SKM-1 (cell line): ENCODE results near the gene KIF11.

Experiments used
- DNase-seq: peaks from one replicate; lab custom pipeline; 2025; ENCODE audit not compliant: unreplicated experiment; lab: John Stamatoyannopoulos, UW

KIF11 gene

GRCh38 chr10:92667078-92667477 is 74.1 kb downstream of the KIF11 start:
- DNase-seq, result no peak

DNA sequence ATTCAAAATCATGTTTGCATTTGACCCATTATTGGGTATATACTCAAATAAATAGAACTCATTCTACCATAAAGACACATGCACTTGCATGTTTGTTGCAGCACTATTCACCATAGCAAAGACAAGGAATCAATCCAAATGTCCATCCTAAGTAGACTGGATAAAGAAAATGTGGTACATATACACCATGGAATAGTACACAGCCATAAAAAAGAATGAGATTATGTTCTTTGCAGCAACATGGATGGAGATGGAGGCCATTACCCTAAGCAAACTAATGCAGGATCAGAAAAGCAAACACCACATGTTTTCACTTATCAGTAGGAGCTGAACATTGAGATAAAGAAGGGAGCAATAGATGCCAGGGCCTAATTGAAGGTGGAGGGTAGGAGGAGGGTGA is 84.8 kb downstream of the KIF11 start:
- DNase-seq, result no peak

DNA sequence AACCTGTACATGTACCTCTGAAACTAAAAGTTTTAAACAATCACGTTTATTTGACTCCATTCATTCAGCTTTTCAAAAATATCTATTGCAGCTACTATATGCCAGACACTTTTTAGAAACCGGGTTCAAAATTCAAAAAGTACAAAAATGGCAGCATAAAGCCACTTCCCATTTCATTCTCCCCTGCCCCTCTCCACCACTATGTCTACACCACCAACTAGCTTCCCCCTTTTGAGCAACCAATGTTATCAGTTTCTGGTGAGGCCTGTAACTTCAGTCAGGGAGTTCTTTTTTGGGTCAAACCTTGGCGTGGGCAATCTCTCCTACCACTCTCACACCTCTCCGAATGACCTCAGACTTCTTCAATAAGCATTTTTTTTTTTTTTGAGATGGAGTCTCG is 85.3 kb downstream of the KIF11 start:
- peak; percentile 74 for DNase-seq

DNA sequence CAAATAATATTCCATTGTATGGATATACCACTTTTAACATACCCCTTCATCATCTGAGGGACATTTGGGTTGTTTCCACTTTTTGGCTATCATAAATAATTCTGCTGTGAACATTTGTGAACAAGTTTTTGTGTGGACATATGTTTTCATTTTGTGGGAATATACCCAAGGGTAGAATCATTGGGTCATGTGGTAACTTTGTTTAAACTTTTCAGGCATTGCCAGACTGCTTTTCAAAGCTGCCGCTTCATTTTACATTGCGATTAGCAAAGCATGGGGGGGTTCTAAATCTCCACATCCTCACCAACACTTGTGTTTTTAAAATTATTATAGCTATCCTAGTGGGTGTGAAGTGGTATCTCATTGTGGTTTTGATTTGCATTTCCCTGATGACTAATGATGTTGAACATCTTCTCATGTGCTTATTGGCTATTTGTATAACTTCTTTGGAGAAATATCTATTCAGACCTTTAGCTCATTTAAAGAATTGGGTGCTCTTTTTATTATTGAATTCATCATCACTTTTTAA is 88.4 kb downstream of the KIF11 start:
- DNase-seq, result no peak

GRCh38 chr10:92688573-92688926 is 95.6 kb downstream of the KIF11 start:
- DNase-seq, result no peak

DNA sequence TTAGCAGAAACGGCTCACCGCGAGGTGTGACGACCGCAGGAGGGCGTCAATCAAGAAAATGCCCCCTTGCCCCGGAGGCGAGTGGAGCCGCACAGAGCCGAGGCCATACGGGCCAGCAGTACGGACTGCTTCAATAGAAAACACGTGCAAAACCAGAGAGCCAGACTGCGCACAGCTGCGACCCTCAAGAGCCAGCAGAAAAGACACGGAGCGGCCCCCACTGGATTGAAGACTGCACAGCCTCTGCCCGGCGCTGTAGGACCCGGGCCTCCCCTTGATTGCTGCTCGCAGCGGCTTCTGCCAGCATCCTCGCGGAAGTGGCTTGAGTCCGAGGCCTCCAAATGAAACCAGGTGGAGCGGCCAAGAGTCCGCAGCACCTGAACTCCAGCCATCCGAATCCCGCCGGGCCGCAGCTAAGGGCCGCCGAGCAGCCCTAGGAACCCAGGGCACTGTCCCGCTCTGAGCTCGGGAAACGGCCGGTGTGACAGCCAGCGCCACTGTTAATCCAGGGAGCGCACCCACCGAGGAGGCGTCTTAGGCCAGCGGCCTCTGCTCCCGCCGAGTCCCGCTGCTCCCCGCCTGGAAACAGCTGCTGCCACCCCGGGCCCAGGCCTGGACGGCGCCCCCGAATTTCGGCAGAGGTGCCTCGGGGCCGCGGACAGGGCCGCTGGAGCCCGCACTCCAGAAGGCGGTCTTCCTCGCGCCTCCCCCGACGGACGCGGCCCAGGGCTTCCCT is 96.2 kb downstream of the KIF11 start:
- DNase-seq, result peak; percentile 41

DNA sequence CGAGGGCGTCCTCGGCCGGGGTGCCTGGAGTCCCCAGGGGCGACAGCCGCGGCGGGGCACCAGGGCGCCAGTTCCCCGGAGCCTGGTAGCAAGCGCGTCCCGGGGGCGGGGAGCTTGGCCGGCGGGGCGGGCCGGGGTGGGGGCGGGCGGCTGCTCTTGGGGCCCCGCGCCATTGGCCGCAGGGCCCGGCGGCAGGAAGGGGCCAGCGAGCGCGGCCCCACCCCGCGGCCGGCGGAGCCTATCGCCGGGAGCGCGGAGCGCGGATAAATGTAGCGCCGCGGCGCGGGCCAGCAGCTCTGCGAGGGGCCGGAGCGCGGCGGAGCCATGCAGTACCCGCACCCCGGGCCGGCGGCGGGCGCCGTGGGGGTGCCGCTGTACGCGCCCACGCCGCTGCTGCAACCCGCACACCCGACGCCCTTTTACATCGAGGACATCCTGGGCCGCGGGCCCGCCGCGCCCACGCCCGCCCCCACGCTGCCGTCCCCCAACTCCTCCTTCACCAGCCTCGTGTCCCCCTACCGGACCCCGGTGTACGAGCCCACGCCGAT is 96.8 kb downstream of the KIF11 start, which contains the start of gene HHEX:
HHEX (plus strand) TSS at position 293 of the 548 bp plus-strand sequence; CDS start at position 325, 32 bp downstream.
- peak; percentile 57 for DNase-seq

- peak; percentile 34 for DNase-seq
Observed at GRCh38 chr10:92690211-92690914, 97.4 kb downstream of the KIF11 start.

- no peak for DNase-seq
Observed at GRCh38 chr10:92690915-92691590, 98.1 kb downstream of the KIF11 start.

- peak; percentile 89 for DNase-seq
Observed at GRCh38 chr10:92691591-92692079, 98.7 kb downstream of the KIF11 start.

DNA sequence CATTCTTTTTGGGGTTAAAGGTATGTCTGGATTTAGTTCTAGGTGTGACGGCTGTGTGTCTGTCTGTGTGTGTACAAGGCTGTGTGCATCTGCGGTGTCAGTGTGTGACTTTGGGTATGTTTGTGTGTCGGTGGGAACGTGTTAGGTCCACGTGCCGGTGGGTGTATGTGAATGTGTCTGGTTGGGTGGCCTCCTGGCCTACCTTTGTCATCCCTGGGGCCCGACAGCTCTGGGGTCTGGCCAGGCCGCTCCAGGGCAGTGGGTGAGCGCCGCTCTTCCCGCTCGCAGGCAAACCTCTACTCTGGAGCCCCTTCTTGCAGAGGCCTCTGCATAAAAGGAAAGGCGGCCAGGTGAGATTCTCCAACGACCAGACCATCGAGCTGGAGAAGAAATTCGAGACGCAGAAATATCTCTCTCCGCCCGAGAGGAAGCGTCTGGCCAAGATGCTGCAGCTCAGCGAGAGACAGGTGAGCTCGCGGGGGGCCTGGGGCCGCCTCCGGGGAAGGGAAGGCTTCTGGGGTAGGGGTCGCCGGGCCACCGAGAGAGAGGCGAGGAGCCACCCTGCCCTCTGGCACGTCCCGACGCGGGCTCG is 99.2 kb downstream of the KIF11 start:
- no peak for DNase-seq

- DNase-seq, result no peak
Observed at GRCh38 chr10:92692697-92693533, 100.0 kb downstream of the KIF11 start.

DNA sequence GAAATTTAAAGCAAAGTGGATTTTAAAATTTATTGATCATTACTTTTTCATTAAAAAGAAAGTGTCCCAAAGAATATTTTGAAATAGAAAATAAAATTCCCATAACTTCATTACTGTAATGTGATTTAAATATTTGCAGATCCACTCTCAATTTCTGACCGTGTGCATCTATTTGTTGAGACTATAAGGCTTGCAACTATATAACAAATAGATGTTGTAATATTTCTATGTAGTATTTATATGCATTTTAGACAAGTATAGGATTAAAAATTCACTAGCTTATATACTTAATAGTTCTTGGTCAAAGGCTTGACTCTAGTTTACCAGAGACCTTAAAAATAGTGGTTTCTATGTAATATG is 100.6 kb downstream of the KIF11 start:
- DNase-seq, result no peak

DNA sequence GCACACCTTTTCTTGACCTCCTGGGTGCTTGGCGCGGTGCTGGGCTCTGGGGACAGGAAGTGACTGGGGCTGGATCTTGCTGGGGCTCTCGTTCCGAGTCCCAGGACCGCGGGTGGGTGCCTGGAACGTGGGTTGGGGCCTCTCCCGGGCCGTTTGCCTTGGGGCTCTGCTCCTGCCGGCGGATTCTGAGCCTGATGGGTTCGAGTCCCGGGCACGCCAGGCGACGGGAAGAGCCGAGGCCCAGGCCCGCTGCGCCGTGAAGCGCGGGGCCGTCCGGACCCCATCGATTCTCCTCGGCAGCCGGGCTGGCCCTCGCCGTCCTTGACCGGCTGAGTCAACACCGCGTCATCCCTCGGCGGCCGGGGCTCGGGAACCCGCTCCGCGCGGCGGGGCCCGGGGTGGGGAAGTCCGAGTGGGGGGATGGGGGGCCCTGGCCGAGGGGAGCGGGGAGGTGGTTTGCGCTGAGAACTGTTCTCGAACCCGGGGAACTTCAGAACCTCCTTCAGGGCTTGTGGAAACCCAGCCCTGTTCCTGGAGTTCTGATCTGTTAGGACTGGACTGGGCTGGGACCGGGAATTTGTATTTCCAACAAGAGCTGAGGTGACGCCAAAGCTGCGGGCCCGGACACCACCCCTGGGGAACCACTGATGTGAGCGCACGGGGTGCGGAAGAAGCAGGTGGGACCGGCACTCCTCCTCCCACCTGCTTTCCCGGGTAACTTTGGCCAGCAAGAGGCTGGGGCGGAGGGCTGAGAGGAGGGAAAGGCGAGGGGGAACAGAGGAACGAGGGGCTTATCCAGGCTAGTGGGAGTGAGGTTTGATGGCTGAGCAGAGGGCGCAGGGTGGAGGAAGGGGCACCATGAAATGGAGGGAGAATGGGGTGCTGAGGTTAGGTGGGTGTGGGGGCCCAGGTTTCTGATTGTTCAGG is 103.0 kb downstream of the KIF11 start:
- DNase-seq, result no peak

DNA sequence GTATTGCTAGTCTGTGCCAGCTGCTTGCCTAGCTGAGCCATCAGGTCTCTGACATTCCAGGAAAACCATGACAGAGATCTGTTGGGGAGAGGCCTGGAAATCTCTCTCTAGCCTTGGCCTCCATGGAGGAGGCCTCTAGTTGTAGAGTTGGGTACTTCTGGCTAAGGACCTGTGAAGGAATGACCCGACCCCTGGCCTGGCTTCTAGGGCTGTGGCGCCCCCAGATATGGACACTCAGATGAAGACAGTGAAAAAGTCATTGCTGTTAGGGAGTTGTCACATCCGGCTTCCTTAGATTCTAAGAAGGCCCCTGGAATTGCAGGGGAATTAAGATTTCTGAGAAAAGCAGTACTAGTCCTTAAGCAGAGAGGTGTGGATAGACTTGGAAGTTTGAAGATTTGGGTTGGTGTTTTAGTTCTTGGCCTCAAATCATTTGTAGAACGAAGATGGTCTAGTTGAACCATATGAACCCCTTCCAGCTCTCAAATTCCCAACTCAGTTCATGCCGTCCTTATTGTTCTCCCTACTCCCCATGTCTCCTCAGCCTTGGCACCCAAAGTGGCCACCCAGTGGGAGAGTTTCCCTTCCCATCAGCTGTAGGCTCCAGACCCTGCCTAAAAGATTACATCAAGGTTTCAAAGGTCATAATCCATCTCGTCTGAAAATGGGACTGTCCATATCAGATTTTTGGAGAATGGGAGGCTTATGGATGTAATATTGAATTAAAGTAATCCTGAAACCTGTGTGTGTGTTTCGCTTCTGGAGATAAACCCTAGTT is 103.9 kb downstream of the KIF11 start:
- DNase-seq, result no peak

DNA sequence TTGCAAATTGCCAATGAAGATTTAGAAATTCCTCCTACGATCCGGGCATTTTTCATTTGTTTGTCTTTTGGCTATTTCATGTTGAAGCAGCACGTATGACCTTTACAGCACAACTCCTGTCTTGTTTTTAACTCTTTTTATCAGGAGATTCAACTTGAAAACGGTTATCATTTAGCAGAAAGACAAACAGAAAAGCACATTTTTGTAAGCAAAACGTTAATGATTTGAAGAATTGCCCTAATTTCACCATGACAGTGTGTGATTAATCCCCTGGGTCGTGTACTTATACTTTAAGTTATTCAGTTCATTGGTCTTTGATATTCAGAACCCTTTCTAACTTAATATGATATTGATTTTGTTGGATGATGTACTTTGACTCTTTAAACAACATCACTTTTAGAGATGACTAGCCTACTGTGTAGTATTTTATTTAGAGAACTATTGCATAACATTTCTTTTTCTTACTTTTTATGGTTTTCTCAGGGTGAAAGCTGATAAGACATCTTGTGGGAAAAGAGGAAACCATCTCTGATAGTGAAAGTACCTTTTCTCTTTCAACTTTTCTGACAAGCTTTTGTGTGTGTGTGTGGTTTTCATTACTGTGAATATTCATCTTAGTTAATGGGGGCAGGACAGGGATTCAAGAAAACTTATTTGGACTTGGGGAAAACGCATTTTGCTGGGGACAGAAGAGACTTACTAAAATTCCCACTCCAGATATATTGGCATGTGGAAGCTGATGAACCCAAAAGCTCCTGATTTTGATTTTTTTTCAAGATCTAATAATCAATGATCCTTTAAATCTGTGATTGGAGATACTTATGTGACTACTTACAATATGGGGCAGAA is 105.0 kb downstream of the KIF11 start:
- DNase-seq, result no peak

DNA sequence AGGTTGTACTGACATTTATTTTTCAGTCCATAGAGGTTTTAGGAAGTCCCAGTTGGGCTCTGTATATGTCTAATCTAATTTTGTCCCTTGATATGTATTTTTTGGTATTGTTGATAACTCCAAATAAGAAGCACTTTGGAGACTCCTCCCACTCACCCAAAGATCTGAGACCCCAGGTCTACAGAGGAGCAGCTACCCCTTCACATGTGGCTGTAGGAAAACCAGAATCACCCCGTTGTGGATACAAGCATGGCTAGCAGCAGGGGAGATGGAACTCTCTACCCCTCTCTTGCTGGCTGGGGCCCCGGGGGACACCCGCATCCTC is 106.2 kb downstream of the KIF11 start:
- DNase-seq, result no peak
